ENCODE results near the gene TRIM23. TPM values are rescaled to one million over a fixed set of nuclear protein-coding genes. Genes with fewer than 3 reads are reported as not detected.

TRIM23 gene
- total and polyA plus RNA-seq, 8 donors = 0.87 to 37.3 (median 2.9) TPM

GRCh38 chr5:65546141-65546540 is 78.0 kb downstream of the TRIM23 start:
- Histone ChIP-seq H3K4me3 (no peak overlapping the region), H3K27me3 (no peaks in the 10 kb centered on the region), H3K36me3 (no peaks in the 10 kb centered on the region), H3K9me3 (no peaks in the 10 kb centered on the region), H3K27ac (no peak overlapping the region), H3K4me1 (no peaks in the 10 kb centered on the region)
- WGBS, 5 donors = 76 to 99% (median 91%) methylated on average over 5 of the region's 5 CpGs
- TF ChIP-seq CTCF (IDR thresholded peaks at IDR 0.05) (no peak), POLR2AphosphoS5 (IDR thresholded peaks at IDR 0.05) (no peak), POLR2A (IDR thresholded peaks at IDR 0.05) (no peak)
- intact Hi-C loops (cut with DNase I; ENCODE audit: low total_unique reads) = no loop called here
- DNase-seq = no peak

GRCh38 chr5:65544473-65544872 is 79.7 kb downstream of the TRIM23 start:
- Histone ChIP-seq H3K36me3 (no peaks in the 10 kb centered on the region), H3K4me1 (no peaks in the 10 kb centered on the region), H3K9me3 (no peaks in the 10 kb centered on the region), H3K27ac (no peak overlapping the region), H3K27me3 (no peaks in the 10 kb centered on the region), H3K4me3 (no peak overlapping the region)
- no peak for TF ChIP-seq EP300 (IDR thresholded peaks at IDR 0.05)
- TF ChIP-seq POLR2A (IDR thresholded peaks at IDR 0.05) = no peak
- TF ChIP-seq CTCF (IDR thresholded peaks at IDR 0.05) = no peak
- no peak for TF ChIP-seq POLR2AphosphoS5 (IDR thresholded peaks at IDR 0.05)
- DNase-seq = no peak
- 93 to 99% (median 97%) methylated on average over 4 of the region's 4 CpGs for WGBS, 5 donors
- intact Hi-C loops (cut with DNase I; ENCODE audit: low total_unique reads) = no loop called here

DNA sequence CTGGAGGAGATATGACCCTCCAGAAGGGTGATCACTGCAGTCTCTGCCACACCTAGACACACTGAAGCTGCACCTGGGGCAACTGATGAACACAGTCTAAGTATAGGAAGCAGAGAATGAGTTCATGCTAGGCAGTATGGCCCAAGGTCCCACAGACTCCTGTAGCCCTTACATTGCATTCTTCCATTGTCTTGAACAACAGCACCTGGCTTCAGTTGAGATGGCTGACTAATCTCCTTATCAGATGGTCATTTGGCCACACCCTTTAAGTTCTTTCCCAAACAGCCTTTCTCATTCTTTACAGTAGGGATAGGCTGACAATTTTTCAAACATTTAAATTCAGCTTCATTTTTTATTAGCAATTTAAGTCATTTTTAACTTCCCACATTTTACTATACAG is 84.3 kb downstream of the TRIM23 start:
- Histone ChIP-seq H3K27me3 (no peaks in the 10 kb centered on the region), H3K36me3 (no peaks in the 10 kb centered on the region), H3K4me1 (no peaks in the 10 kb centered on the region), H3K9me3 (no peaks in the 10 kb centered on the region), H3K4me3 (no peak overlapping the region), H3K27ac (no peak overlapping the region)
- no peak for DNase-seq
- no peak for TF ChIP-seq POLR2AphosphoS5 (IDR thresholded peaks at IDR 0.05)
- TF ChIP-seq CTCF (IDR thresholded peaks at IDR 0.05) = no peak
- no peak for TF ChIP-seq POLR2A (IDR thresholded peaks at IDR 0.05)
- no peak for TF ChIP-seq EP300 (IDR thresholded peaks at IDR 0.05)
- intact Hi-C loops (cut with DNase I; ENCODE audit: low total_unique reads) = no loop called here

Small RNA genes lying within 50 kb of the gene (small RNA-seq; reads per million reads assigned to genes)
- 0 reads per million in 4 donors for gene RNU6-540P

Other genes starting within 250 kb of the TRIM23 start
- gene ADAMTS6, start 142.4 kb downstream of the TRIM23 start, total RNA-seq = 10 to 100 TPM in 2 of 5 donors, 1 to 10 TPM in 1, under 1 TPM in 1, not detected in 1; 0.58 to 43.3 (median 15.0) TPM
- gene ADAMTS6, start 142.4 kb downstream of the TRIM23 start, polyA plus RNA-seq = under 1 TPM; 0.15 to 0.25 (median 0.23) TPM
- 10 to 100 TPM in 2 of 5 donors, 1 to 10 TPM in 1, under 1 TPM in 1, not detected in 1; 0.58 to 43.2 (median 13.1) TPM for gene CENPK, start 61.2 kb downstream of the TRIM23 start, total RNA-seq
- gene CENPK, start 61.2 kb downstream of the TRIM23 start, polyA plus RNA-seq = 1 to 10 TPM; 4.2 to 7.7 (median 4.3) TPM
- 100 to 1,000 TPM in 3 of 5 donors, 10 to 100 TPM in 2; 36.6 to 159 (median 100) TPM for gene PPWD1, start 61.0 kb downstream of the TRIM23 start, total RNA-seq
- 10 to 100 TPM in 2 of 3 donors, 1 to 10 TPM in 1; 9.3 to 24.4 (median 18.8) TPM for gene PPWD1, start 61.0 kb downstream of the TRIM23 start, polyA plus RNA-seq
- 1 to 10 TPM in 2 of 5 donors, under 1 TPM in 1, not detected in 2; 0.45 to 7.0 (median 4.8) TPM for gene SHLD3, start 694 bp upstream of the TRIM23 start, total RNA-seq
- 1 to 10 TPM; 1.5 to 2.4 (median 2.0) TPM for gene SHLD3, start 694 bp upstream of the TRIM23 start, polyA plus RNA-seq
- gene TRAPPC13, start 694 bp upstream of the TRIM23 start, total RNA-seq = 10 to 100 TPM in 3 of 5 donors, 1 to 10 TPM in 2; 8.2 to 42.8 (median 20.3) TPM
- gene TRAPPC13, start 694 bp upstream of the TRIM23 start, polyA plus RNA-seq = 10 to 100 TPM; 10.8 to 12.8 (median 11.8) TPM
- 10 to 100 TPM in 1 of 5 donors, 1 to 10 TPM in 3, not detected in 1; 3.6 to 39.7 (median 7.5) TPM for gene SGTB, start 97.8 kb upstream of the TRIM23 start, total RNA-seq
- 1 to 10 TPM; 1.1 to 2.7 (median 1.3) TPM for gene SGTB, start 97.8 kb upstream of the TRIM23 start, polyA plus RNA-seq
- gene NLN, start 97.9 kb upstream of the TRIM23 start, total RNA-seq = 10 to 100 TPM in 3 of 5 donors, 1 to 10 TPM in 1, under 1 TPM in 1; 0.58 to 27.5 (median 13.2) TPM
- 10 to 100 TPM in 1 of 3 donors, 1 to 10 TPM in 2; 2.0 to 11.5 (median 6.3) TPM for gene NLN, start 97.9 kb upstream of the TRIM23 start, polyA plus RNA-seq